GM10847 (cell line): Measurements from ENCODE around the gene FRMD7.

Experiments used
- POLR2A ChIP-seq: IDR thresholded peaks from 2 replicates; pipeline ENCODE4 v1.6.1; 2011; ENCODE audit not compliant: insufficient read length; ENCODE audit errors: extremely low read depth

FRMD7 gene

GRCh38 chrX:132127743-132128142 is at the start of gene FRMD7:
FRMD7 (minus strand) TSS chrX:132128020; CDS start chrX:132127844, 176 bp downstream.
- TF ChIP-seq POLR2A: no peak

GRCh38 chrX:132173647-132174046 is 45.8 kb upstream of the FRMD7 start:
- no peak for TF ChIP-seq POLR2A

GRCh38 chrX:132171881-132172280 is 44.1 kb upstream of the FRMD7 start:
- TF ChIP-seq POLR2A: no peak

GRCh38 chrX:132171478-132171877 is 43.7 kb upstream of the FRMD7 start:
- TF ChIP-seq POLR2A: no peak

- TF ChIP-seq POLR2A: no peak
These were observed 41.7 kb upstream of the FRMD7 start for GRCh38 chrX:132169554-132169953.

- no peak for TF ChIP-seq POLR2A
These were observed 37.8 kb upstream of the FRMD7 start for GRCh38 chrX:132165651-132166050.

GRCh38 chrX:132165005-132165404 is 37.2 kb upstream of the FRMD7 start:
- TF ChIP-seq POLR2A: no peak

GRCh38 chrX:132153166-132153565 is 25.3 kb upstream of the FRMD7 start:
- no peak for TF ChIP-seq POLR2A

- TF ChIP-seq POLR2A: no peak
These were observed 18.6 kb upstream of the FRMD7 start for GRCh38 chrX:132146456-132146855.

GRCh38 chrX:132144061-132144460 is 16.2 kb upstream of the FRMD7 start:
- TF ChIP-seq POLR2A: no peak

GRCh38 chrX:132125906-132126305 is 1.9 kb downstream of the FRMD7 start:
- TF ChIP-seq POLR2A: no peak

GRCh38 chrX:132120913-132121312 is 6.9 kb downstream of the FRMD7 start:
- no peak for TF ChIP-seq POLR2A

- no peak for TF ChIP-seq POLR2A
These were observed 7.9 kb downstream of the FRMD7 start for GRCh38 chrX:132119821-132120515.

- TF ChIP-seq POLR2A: no peak
These were observed 8.5 kb downstream of the FRMD7 start for GRCh38 chrX:132119283-132119682.

- no peak for TF ChIP-seq POLR2A
These were observed 9.5 kb downstream of the FRMD7 start for GRCh38 chrX:132118358-132118757.

- no peak for TF ChIP-seq POLR2A
These were observed 12.0 kb downstream of the FRMD7 start for GRCh38 chrX:132115792-132116191.

- no peak for TF ChIP-seq POLR2A
These were observed 13.2 kb downstream of the FRMD7 start for GRCh38 chrX:132114607-132115006.
